ENCODE results near the gene CD22. TPM values are rescaled to one million over a fixed set of nuclear protein-coding genes. Genes with fewer than 3 reads are reported as not detected.

Gene CD22
- total and polyA plus RNA-seq, 2 of the 4 experiments (the other 2 are of a cell fraction): 0.18 to 0.22 TPM

DNA sequence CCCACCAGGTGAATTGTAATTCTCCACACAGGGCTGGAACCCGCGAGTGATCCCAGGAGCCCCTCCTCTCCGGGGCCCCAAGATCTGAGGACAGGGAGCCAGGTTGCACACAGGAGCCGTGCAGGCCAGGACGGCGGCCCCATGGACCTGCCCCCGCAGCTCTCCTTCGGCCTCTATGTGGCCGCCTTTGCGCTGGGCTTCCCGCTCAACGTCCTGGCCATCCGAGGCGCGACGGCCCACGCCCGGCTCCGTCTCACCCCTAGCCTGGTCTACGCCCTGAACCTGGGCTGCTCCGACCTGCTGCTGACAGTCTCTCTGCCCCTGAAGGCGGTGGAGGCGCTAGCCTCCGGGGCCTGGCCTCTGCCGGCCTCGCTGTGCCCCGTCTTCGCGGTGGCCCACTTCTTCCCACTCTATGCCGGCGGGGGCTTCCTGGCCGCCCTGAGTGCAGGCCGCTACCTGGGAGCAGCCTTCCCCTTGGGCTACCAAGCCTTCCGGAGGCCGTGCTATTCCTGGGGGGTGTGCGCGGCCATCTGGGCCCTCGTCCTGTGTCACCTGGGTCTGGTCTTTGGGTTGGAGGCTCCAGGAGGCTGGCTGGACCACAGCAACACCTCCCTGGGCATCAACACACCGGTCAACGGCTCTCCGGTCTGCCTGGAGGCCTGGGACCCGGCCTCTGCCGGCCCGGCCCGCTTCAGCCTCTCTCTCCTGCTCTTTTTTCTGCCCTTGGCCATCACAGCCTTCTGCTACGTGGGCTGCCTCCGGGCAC is 22.6 kb downstream of the CD22 start:
- Histone ChIP-seq H3K14ac (replicated peaks; ENCODE audit: low read depth, low read length) (no peak overlapping the region), H2BK120ac (ENCODE audit: low read depth, low read length) (no peak overlapping the region), H3K36me3 (ENCODE audit: control insufficient read depth, insufficient read depth, low read length) (no peaks in the 10 kb centered on the region), H3K18ac (ENCODE audit: low read depth, low read length) (no peak overlapping the region), H4K8ac (ENCODE audit: low read depth in 2 of 2, low read length in 2 of 2) (no peak overlapping the region), H2AK9ac (replicated peaks; ENCODE audit: low read depth, low read length, poor library complexity) (peak overlapping the region; percentile 42), H3K79me1 (ENCODE audit: low read depth in 1 of 2, low read length in 2 of 2) (no peaks in the 10 kb centered on the region), H2AFZ (replicated peaks; ENCODE audit: low read length, poor library complexity) (no peak overlapping the region), H2BK5ac (ENCODE audit: low read depth, low read length, poor library complexity, severe bottlenecking) (no peak overlapping the region), H4K5ac (ENCODE audit: low read depth, low read length) (no peak overlapping the region), H2BK15ac (ENCODE audit: low read depth, low read length) (no peak overlapping the region), H4K20me1 (ENCODE audit: insufficient read depth, low read length) (no peaks in the 10 kb centered on the region), H3K9ac (ENCODE audit: low read depth, low read length) (no peak overlapping the region), H3K4me2 (ENCODE audit: low read depth, low read length) (no peak overlapping the region), H3K9me1 (ENCODE audit: insufficient read depth, low read length) (no peaks in the 10 kb centered on the region), H3K23ac (ENCODE audit: low read depth, low read length) (no peak overlapping the region), H3K27ac (ENCODE audit: insufficient read depth, low read length) (no peak overlapping the region), H3K4me3 (ENCODE audit: insufficient read depth, low read depth, low read length) (no peak overlapping the region), H4K91ac (ENCODE audit: insufficient read depth, low read depth, low read length) (no peak overlapping the region), H3K56ac (ENCODE audit: extremely low read depth, insufficient read depth, low read length) (no peak overlapping the region), H2BK20ac (ENCODE audit: low read depth, low read length) (no peak overlapping the region), H3K4me1 (ENCODE audit: control insufficient read depth, insufficient read depth, low read length) (no peaks in the 10 kb centered on the region), H3K27me3 (ENCODE audit: control insufficient read depth, insufficient read depth, low read length) (peaks cover 15% of the 10 kb centered on the region), H3K4ac (ENCODE audit: low read depth, low read length) (no peak overlapping the region), H3K9me3 (ENCODE audit: control insufficient read depth, insufficient read depth, low read length) (no peaks in the 10 kb centered on the region), H2AK5ac (ENCODE audit: low read depth, low read length) (no peak overlapping the region)
- ChIA-PET CTCF (no interaction called here), POLR2A (ENCODE audit: unreplicated experiment) (no interaction called here)
- ATAC-seq (ENCODE audit: low read depth) (no peak), DNase-seq (no peak)
- TF ChIP-seq BHLHE40 (IDR thresholded peaks at IDR 0.05; ENCODE audit: low read depth, low read length) (no peak), RFX5 (IDR thresholded peaks at IDR 0.05; ENCODE audit: low read depth, low read length) (no peak), FOS (IDR thresholded peaks at IDR 0.05; ENCODE audit: low read depth, low read length) (no peak), NFE2L2 (IDR thresholded peaks at IDR 0.05; ENCODE audit: low read depth, low read length) (no peak), ELK1 (IDR thresholded peaks at IDR 0.05; ENCODE audit: borderline replicate concordance, low read depth, low read length) (no peak), MAZ (IDR thresholded peaks at IDR 0.05; ENCODE audit: borderline replicate concordance, low read depth, low read length) (no peak), POLR2A (IDR thresholded peaks at IDR 0.05; ENCODE audit: low read depth, low read length) (no peak), MXI1 (IDR thresholded peaks at IDR 0.05; ENCODE audit: borderline replicate concordance, low read depth, low read length) (no peak), CHD1 (IDR thresholded peaks at IDR 0.05; ENCODE audit: low read depth, low read length) (no peak)
- TF ChIP-seq, protein P1, sequence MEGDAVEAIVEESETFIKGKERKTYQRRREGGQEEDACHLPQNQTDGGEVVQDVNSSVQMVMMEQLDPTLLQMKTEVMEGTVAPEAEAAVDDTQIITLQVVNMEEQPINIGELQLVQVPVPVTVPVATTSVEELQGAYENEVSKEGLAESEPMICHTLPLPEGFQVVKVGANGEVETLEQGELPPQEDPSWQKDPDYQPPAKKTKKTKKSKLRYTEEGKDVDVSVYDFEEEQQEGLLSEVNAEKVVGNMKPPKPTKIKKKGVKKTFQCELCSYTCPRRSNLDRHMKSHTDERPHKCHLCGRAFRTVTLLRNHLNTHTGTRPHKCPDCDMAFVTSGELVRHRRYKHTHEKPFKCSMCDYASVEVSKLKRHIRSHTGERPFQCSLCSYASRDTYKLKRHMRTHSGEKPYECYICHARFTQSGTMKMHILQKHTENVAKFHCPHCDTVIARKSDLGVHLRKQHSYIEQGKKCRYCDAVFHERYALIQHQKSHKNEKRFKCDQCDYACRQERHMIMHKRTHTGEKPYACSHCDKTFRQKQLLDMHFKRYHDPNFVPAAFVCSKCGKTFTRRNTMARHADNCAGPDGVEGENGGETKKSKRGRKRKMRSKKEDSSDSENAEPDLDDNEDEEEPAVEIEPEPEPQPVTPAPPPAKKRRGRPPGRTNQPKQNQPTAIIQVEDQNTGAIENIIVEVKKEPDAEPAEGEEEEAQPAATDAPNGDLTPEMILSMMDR (conservative IDR thresholded peaks at IDR 0.05; ENCODE audit: low read depth, low read length): no peak
- TF ChIP-seq, protein P2, sequence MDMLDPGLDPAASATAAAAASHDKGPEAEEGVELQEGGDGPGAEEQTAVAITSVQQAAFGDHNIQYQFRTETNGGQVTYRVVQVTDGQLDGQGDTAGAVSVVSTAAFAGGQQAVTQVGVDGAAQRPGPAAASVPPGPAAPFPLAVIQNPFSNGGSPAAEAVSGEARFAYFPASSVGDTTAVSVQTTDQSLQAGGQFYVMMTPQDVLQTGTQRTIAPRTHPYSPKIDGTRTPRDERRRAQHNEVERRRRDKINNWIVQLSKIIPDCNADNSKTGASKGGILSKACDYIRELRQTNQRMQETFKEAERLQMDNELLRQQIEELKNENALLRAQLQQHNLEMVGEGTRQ (IDR thresholded peaks at IDR 0.05; ENCODE audit: low read depth, low read length): no peak
- dilution Hi-C loops (cut with HindIII; ENCODE audit: low sequenced_read_pairs, unreplicated experiment) (no loop called here), in situ Hi-C loops (cut with MboI; ENCODE audit: low sequenced_read_pairs) (no loop called here), intact Hi-C loops (cut with micrococcal nuclease) (loop anchor here (1.0 to 10.0 kb wide), 4 partner anchors 113 to 277 kb away; partner anchors contain the start of genes RBM42 and TMEM147)
- 86% methylated on average over 17 of the region's 47 CpGs; no CpG with 5 or more reads in 1 of the 2 experiments for WGBS, 2 experiments (ENCODE audit: extremely low coverage in 2 of 2, insufficient read length in 1 of 2)
- BruUV-seq (replicated peaks): no TSS peak

All from IMR-90 (cell line).